ENCODE results near the gene CDHR3. TPM values are rescaled to one million over a fixed set of nuclear protein-coding genes. Genes with fewer than 3 reads are reported as not detected.
"Not testable (repeated sequence)": the region's sequence is repeated elsewhere in the genome, so short reads cannot be mapped to it uniquely, and the experiment has no call there.

The CDHR3 gene
- polyA plus RNA-seq, 2 of the 4 experiments (the other 2 are of a cell fraction) = 4.0 to 4.5 TPM

GRCh38 chr7:106003525-106004064 is 40.5 kb downstream of the CDHR3 start:
- H3K4me3 ChIP-seq = no peak overlapping the region
- DNase-seq (ENCODE audit: low read depth in 1 of 2, low spot score in 1 of 2) = no peak
- POLR2A ChIA-PET = no interaction called here
- peak in 1 of 2 experiments; percentile 19; a peak in 2 of 4 replicates for TF ChIP-seq CEBPB (IDR thresholded peaks at IDR 0.05)
- TF ChIP-seq RARB (CRISPR knock-in tag; IDR thresholded peaks at IDR 0.05) = no peak
- H3K4me1 ChIP-seq = no peaks in the 10 kb centered on the region
- peaks cover 8% of the 10 kb centered on the region; the same call in 1 of the 3 replicates for H3K9me3 ChIP-seq
- FAIRE-seq = no peak
- no peak overlapping the region for H3K4me2 ChIP-seq
- CTCF ChIA-PET = interaction anchor here (1.1 to 2.2 kb wide), 3 partner anchors 13 to 243 kb away, joined by 3 to 9 read pairs (median 4); no protein-coding TSS in a partner anchor
- WGBS (ENCODE audit: missing lambda C conversion rate) = 68% methylated on average over 5 of the region's 5 CpGs
- ATAC-seq = no peak
- H3K27ac ChIP-seq = no peak overlapping the region

- peaks cover 8% of the 10 kb centered on the region; the same call in 1 of the 3 replicates for H3K9me3 ChIP-seq
- POLR2A ChIA-PET = no interaction called here
- TF ChIP-seq POLR2AphosphoS2 (conservative IDR thresholded peaks at IDR 0.05; ENCODE audit: low read length) = no peak
- TF ChIP-seq POLR2A (IDR thresholded peaks at IDR 0.05; ENCODE audit: low read length) = no peak
- TF ChIP-seq, protein P1, sequence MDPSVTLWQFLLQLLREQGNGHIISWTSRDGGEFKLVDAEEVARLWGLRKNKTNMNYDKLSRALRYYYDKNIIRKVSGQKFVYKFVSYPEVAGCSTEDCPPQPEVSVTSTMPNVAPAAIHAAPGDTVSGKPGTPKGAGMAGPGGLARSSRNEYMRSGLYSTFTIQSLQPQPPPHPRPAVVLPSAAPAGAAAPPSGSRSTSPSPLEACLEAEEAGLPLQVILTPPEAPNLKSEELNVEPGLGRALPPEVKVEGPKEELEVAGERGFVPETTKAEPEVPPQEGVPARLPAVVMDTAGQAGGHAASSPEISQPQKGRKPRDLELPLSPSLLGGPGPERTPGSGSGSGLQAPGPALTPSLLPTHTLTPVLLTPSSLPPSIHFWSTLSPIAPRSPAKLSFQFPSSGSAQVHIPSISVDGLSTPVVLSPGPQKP (IDR thresholded peaks at IDR 0.05; ENCODE audit: low read depth, low read length) = no peak
- FAIRE-seq (no peak), DNase-seq (ENCODE audit: low read depth in 1 of 2, low spot score in 1 of 2) (no peak), ATAC-seq (no peak)
- no peak overlapping the region for H3K4me3 ChIP-seq
- WGBS (ENCODE audit: missing lambda C conversion rate) = 63% methylated on average over 5 of the region's 5 CpGs
- no peak overlapping the region for H3K27ac ChIP-seq
- H3K4me2 ChIP-seq = no peak overlapping the region
- peaks cover 4% of the 10 kb centered on the region; the same call in 2 of the 3 replicates for H3K4me1 ChIP-seq
- CTCF ChIA-PET = interaction anchor here (1.0 to 10.9 kb wide), 3 partner anchors 36 to 246 kb away, joined by 3 to 73 read pairs (median 71); no protein-coding TSS in a partner anchor
These were observed 43.8 kb downstream of the CDHR3 start for GRCh38 chr7:106006906-106007305.

DNA sequence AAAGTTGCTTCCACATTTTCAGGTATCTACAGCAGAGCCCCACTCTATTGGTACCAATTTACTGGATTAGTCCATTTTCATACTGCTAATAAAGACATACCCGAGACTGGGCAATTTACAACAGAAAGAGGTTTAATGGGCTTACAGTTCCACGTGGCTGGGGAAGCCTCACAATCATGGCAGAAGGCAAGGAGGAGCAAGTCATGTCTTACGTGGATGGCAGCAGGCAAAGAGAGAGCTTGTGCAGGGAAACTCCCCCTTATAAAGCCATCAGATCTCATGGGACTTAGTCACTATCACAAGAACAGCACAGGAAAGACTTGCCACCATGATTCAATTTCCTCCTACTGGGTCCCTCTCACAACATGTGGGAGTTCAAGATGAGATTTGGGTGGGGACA is 44.7 kb downstream of the CDHR3 start:
- H3K4me2 ChIP-seq; FAIRE-seq; DNase-seq (ENCODE audit: low read depth in 1 of 2, low spot score in 1 of 2); ATAC-seq; H3K4me1 ChIP-seq; POLR2A ChIA-PET; H3K4me3 ChIP-seq; H3K27ac ChIP-seq; H3K9me3 ChIP-seq: not testable (repeated sequence)
- 35% methylated on average over 3 of the region's 3 CpGs for WGBS (ENCODE audit: missing lambda C conversion rate)
- CTCF ChIA-PET = interaction anchor here (1.0 to 10.9 kb wide), 10 partner anchors 9 to 360 kb away, joined by 3 to 73 read pairs (median 6); no protein-coding TSS in a partner anchor

DNA sequence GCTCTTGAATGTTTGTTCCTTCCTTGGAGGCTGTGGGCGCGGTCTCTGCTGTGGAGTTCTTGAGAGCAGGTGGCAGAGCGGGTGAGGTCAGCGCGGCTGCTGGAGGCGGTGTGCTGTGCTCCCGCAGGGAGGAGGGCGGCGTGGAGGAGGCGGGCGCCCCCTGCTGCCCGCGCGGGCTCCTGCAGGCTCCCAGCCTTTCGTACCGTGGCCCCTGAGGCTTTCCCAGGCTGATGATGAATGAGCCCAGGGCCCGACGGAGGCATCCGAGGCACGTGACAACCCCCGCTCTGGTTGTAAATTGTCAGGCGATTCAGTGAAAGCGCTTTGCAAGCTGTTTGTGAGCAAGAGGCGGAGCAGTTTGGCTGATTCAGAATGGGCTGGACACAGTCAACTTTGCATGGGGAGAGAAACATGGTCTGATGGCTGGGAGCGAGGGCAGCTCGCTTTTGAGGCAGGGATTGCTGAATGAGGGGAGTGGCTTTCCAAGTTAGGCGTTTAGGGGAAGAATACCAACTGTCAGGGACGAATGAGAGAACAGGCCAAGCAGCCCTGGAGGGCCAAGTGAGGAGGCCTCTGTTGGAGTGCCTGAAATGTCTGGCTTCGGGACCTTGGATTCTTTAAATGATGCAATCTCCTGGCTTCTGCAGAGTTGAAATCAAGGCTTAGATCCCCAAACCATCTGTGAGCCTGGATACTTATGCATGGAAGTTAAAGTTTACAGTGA is 46.6 kb downstream of the CDHR3 start:
- peak overlapping the region; percentile 68 for H3K4me2 ChIP-seq
- H3K9me3 ChIP-seq = peaks cover 8% of the 10 kb centered on the region; the same call in 1 of the 3 replicates
- peaks cover 4% of the 10 kb centered on the region; the same call in 2 of the 3 replicates for H3K4me1 ChIP-seq
- ATAC-seq (peak; percentile 97 to 99), FAIRE-seq (no peak), DNase-seq (ENCODE audit: low read depth in 1 of 2, low spot score in 1 of 2) (peak; percentile 76 to 85)
- 22% methylated on average over 12 of the region's 29 CpGs for WGBS (ENCODE audit: missing lambda C conversion rate)
- ChIA-PET CTCF (interaction anchor here (0.6 to 10.9 kb wide), 26 partner anchors 9 to 636 kb away, joined by 3 to 73 read pairs (median 3); no protein-coding TSS in a partner anchor), POLR2A (no interaction called here)
- no peak overlapping the region for H3K4me3 ChIP-seq
- H3K27ac ChIP-seq = no peak overlapping the region
- TF ChIP-seq MAZ (IDR thresholded peaks at IDR 0.05; ENCODE audit: borderline replicate concordance, low read depth, low read length) = no peak
- TF ChIP-seq EHF (CRISPR knock-in tag; IDR thresholded peaks at IDR 0.05) = no peak
- no peak for TF ChIP-seq PHF8 (IDR thresholded peaks at IDR 0.05; ENCODE audit: borderline replicate concordance, low read depth)
- no peak for TF ChIP-seq HDAC2 (IDR thresholded peaks at IDR 0.05)
- TF ChIP-seq FOSB (CRISPR knock-in tag; IDR thresholded peaks at IDR 0.05) = no peak
- TF ChIP-seq HOXA7 (CRISPR knock-in tag; IDR thresholded peaks at IDR 0.05) = no peak
- TF ChIP-seq TFCP2L1 (CRISPR knock-in tag; IDR thresholded peaks at IDR 0.05) = no peak
- no peak for TF ChIP-seq ZC3H11A (IDR thresholded peaks at IDR 0.05)
- TF ChIP-seq KDM1A (IDR thresholded peaks at IDR 0.05; ENCODE audit: low read depth) = no peak
- TF ChIP-seq SREBF2 (IDR thresholded peaks at IDR 0.05) = no peak
- TF ChIP-seq HES2 (IDR thresholded peaks at IDR 0.05) = no peak
- TF ChIP-seq, protein P2, sequence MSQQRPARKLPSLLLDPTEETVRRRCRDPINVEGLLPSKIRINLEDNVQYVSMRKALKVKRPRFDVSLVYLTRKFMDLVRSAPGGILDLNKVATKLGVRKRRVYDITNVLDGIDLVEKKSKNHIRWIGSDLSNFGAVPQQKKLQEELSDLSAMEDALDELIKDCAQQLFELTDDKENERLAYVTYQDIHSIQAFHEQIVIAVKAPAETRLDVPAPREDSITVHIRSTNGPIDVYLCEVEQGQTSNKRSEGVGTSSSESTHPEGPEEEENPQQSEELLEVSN (IDR thresholded peaks at IDR 0.05; ENCODE audit: borderline replicate concordance, low read depth) = no peak
- no peak for TF ChIP-seq EHMT2 (IDR thresholded peaks at IDR 0.05; ENCODE audit: low read depth)
- TF ChIP-seq ZNF302 (CRISPR knock-in tag; IDR thresholded peaks at IDR 0.05) = no peak
- no peak for TF ChIP-seq ZSCAN20 (CRISPR knock-in tag; IDR thresholded peaks at IDR 0.05)
- TF ChIP-seq ATOH8 (CRISPR knock-in tag; IDR thresholded peaks at IDR 0.05; ENCODE audit: low read depth) = no peak
- no peak for TF ChIP-seq CEBPB (IDR thresholded peaks at IDR 0.05)
- TF ChIP-seq USF2 (IDR thresholded peaks at IDR 0.05) = peak; percentile 60; the same call in 1 of the 2 replicates
- TF ChIP-seq RAD21 (conservative IDR thresholded peaks at IDR 0.05 in 1 of 2, IDR thresholded peaks at IDR 0.05 in 1 of 2) = peak; percentile 80 to 92
- no peak for TF ChIP-seq MAFK (IDR thresholded peaks at IDR 0.05; ENCODE audit: partially characterized antibody)
- TF ChIP-seq GATA3 (IDR thresholded peaks at IDR 0.05; ENCODE audit: borderline replicate concordance) = no peak
- no peak for TF ChIP-seq ESRRA (IDR thresholded peaks at IDR 0.05; ENCODE audit: borderline replicate concordance, low read length)
